GM18858 (cell line): Measurements from ENCODE around the gene USH2A.

Experiments used
- ATAC-seq: cut with Tn5 transposase; IDR thresholded peaks from one replicate; pipeline ENCODE4 v1.9.1; 2021; ENCODE audit not compliant: unreplicated experiment

USH2A gene

DNA sequence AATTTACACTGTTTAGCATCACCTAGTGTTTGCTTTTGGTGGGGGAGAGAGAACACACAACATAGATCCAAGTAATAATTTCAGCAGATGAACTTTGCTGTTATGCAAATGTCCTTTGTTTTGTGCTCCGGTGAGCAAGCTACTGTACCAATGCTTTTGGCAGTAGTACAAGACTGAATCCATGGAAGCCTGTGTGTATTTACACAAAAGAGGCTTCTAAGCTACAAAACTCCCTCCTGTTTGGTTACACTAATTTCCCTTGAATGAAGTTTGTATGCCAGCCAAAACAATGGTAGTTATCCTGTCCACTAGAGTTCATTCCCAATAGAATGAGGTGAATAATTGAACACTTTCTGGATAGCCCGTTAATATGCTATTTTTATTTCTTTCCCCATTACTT lies 535.6 kb downstream of the USH2A start:
- ATAC-seq, result no peak

- no peak for ATAC-seq
Measured at GRCh38 chr1:215883004-215883403, 540.2 kb downstream of the USH2A start.

DNA sequence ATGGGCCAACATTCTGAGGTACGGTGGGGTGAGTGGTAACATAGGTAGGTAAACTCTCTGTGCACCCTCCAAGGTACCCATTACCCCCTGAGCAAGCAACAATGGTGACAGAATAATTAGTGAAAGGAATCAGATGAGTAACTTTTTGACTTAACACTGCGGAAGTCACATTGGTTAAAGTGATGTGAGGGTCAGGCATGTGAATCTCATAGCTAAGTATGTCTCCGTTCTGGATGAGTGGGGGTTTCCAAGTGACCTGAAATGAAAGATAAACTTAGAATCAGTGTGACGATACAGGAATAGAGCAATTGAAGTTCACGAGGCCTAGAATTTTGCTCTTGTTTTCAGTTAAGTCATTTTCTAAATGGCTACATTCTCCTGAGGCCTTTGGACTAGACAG lies 544.4 kb downstream of the USH2A start:
- ATAC-seq, result peak; percentile 45

DNA sequence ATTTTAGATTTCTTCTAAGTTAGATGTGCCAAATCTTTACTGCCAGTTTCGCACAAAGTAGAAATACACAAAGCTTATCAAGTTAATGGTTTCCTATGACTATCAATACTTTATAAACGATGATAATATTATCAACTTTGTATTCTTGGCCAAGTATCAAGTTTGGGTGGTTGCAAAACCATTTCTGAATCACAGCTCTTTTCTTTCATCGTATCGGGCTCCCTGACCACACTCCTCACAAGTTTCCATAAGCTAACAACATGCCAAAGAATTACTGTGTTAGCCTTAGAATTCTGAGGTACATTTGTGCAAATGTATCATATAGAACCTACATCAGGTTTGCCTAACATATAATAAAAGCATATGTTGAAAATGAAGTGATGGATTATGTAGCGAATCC lies 545.1 kb downstream of the USH2A start:
- no peak for ATAC-seq

DNA sequence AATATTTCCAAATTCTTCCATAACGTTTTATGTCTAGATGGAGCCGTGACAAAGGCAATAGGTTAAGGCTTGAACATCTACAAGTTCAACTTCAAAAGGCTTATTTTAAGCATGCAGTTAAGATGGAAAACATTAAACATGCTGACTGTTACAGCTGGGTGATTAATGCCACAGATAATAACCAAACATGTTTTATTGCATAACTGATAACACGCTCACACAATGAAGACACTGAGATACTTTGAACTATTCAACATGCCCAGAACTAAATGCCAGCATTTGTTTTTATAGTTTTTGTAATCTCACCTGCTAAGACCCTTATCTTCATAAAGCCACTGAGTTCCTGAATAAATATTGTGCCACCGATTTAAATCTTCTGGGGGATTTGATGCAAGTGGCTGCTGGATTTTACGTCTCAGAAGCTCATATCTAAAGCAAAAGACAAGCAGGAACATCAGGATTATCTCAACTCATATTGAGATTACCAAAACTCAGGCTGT lies 545.7 kb downstream of the USH2A start:
- no peak for ATAC-seq

GRCh38 chr1:215875712-215876111 lies 547.5 kb downstream of the USH2A start:
- ATAC-seq, result no peak

GRCh38 chr1:215875236-215875635 lies 548.0 kb downstream of the USH2A start:
- ATAC-seq, result no peak

GRCh38 chr1:215872658-215873057 lies 550.6 kb downstream of the USH2A start:
- no peak for ATAC-seq

- ATAC-seq, result no peak
Measured at GRCh38 chr1:215868500-215868899, 554.7 kb downstream of the USH2A start.

DNA sequence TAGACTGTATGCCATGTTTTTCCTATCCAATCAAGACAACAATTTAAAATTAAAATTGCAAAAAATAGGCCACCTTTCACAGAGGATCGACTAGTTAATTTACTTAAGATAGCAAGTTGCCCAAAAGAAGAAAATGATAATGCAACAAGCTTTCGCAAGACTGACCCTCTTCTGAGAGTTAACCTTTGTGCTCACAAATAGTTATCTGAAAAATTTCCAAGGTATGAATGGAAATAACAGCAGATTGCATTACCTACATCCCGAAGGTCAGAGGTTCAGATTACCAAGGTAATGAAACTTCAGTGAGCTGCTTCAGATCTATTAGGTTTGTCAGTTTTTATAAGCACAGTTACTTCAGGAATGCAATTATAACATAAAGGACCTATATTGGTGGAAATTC lies 558.2 kb downstream of the USH2A start:
- ATAC-seq, result no peak

- peak; percentile 73 for ATAC-seq
Measured at GRCh38 chr1:215863796-215864195, 559.5 kb downstream of the USH2A start.

- no peak for ATAC-seq
Measured at GRCh38 chr1:215860833-215861232, 562.4 kb downstream of the USH2A start.

DNA sequence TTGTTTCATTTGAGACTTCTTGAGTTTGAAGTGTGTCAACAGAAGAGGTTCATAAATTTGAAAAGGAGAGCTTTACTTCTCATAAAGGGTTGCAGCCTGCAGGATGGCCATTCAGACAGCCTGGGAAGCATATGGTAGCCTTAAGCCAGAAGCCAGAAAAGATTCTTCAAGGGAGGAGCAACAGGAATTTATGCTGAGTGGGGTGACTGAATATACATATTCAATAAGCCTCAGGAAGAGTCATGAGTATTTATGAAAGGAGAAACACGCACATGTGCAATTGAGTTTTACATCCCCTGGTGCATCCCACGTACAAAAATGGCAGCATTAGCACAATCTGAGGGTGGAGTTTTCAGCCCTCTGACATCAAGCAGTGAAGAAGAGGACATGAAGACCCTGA lies 565.9 kb downstream of the USH2A start:
- no peak for ATAC-seq

DNA sequence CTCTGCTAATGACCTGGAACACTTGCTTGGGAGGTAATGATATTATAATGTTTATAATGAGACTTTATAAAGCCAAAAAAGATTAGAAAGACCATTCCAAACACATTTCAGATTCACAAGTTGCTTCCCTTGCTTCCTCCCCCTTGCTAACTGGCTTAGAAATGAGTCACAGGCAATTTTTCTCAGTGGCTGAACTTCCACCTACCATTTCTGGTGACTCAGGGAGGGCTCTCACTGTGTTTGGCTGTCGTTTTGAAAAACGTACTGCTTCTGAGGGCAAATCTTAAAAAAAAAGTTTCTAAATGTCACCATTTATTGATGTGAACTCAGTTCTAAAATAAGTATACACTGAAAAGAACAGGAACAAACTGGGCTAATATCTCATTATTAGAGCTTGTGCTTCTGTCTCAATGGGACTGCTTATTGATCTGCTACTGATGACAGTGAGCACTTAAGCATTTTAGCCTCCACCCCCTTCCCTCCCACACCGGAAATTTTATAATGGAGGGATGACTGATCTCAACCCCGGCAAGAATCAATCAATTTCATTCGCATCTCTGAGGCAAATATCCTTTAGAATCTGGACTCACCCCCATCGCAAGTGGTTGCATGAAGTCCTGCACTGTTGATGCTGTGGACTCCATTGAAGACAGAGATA lies 577.9 kb downstream of the USH2A start:
- ATAC-seq, result no peak

DNA sequence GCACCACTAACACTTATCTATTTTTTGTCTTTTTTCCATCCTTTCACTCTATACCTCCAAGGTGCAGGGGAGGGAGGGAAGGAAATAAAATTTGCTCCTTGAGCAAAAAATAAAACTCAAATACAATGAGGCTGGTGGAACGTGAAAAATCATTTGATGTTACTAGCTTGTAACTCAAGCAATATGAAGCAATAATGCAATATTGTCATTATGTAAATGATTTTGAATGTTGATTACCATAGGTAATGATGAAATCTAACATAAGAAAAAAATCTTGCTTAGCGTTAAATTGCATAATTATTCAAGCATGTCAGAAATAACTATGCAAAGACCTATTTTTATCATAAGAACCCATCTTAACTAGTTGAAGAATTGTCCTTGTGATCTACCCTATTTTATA lies 578.5 kb downstream of the USH2A start:
- no peak for ATAC-seq

GRCh38 chr1:215844266-215844665 lies 579.0 kb downstream of the USH2A start:
- no peak for ATAC-seq

- ATAC-seq, result no peak
Measured at GRCh38 chr1:215842905-215843304, 580.3 kb downstream of the USH2A start.

GRCh38 chr1:215835951-215836350 lies 587.3 kb downstream of the USH2A start:
- no peak for ATAC-seq

DNA sequence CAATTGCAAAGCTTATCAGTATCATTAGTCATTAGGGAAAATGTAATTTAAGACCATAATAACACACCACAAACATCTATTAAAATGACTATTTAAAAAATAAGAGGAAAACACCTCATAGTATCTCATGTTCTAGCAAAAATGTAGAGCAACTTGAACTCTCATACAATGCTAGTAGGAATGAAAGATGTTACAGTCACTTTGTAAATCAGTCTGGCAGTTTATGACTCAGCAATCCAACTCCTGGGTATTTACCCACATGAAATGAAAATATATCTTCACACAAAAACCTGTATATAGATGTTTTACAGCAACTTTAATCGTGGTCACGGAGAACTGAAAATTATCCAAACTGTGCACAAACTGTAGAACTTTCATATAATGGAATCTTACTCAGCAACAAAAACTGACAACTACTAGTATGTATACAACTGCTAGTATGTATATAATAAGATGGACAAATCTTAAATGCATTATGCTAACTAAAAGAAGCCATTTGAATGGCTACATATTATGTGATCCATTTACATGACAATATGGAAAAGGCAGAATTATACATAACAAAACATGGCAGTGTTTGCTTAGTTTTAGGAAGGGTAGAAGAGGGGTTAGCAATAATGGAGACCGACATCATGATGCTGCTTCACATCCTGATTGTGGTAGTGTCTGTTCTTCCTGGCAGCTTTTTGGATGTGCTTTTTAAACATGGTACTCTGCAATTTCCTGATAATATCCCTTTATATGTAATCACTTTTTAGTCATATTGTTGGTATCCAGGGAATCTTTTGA lies 589.1 kb downstream of the USH2A start:
- no peak for ATAC-seq

GRCh38 chr1:215830226-215830810 lies 592.9 kb downstream of the USH2A start:
- ATAC-seq, result no peak

DNA sequence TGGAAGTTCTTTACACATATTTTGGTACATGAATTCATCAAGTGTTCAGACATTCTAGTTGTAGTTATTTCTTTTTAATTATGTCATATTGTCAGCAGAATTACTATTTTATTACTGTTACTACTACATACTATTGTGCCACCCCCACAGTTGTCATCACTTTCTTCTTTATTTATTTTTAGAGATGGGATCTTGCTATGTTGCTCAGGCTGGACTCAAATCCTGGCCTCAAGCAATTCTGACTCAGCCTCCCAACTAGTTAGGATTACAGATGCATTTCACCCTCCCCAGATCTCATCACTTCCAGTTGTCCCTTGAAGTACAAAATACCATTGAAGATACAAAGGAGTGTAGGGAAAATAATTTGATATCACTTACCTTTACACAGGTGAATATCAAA lies 598.2 kb downstream of the USH2A start:
- ATAC-seq, result no peak

DNA sequence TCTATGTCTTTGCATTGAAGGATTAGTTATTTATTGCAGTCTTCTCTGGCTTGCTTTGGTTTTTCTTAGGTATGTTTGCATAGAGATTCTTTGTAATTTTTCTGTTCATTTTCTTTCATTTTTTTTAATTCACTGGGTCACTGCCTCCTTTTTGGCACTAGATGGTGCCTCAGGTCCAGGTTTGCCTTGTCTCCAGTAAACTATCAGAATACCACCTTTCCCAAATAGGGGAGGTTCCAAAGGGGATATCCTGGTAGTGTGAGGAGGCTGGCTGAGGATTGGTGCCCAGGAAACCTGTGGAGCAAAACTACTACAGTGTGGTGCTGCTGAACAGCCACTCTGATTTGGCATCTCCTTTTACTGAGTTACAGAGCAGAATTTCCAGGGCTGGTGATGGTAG lies 599.0 kb downstream of the USH2A start:
- ATAC-seq, result no peak
